ENCODE results near the gene NTF4.
"Not testable (repeated sequence)": the region's sequence is repeated elsewhere in the genome, so short reads cannot be mapped to it uniquely, and the experiment has no call there.

GRCh38 chr19:49049834-49050233 is 14.8 kb downstream of the NTF4 start:
- not testable (repeated sequence) for TF ChIP-seq CTCF, POLR2A (IDR thresholded peaks at IDR 0.05)

Measured in adrenal gland (tissue), 5 donors.